Measurements from ENCODE around the gene DPP6.

The DPP6 gene

DNA sequence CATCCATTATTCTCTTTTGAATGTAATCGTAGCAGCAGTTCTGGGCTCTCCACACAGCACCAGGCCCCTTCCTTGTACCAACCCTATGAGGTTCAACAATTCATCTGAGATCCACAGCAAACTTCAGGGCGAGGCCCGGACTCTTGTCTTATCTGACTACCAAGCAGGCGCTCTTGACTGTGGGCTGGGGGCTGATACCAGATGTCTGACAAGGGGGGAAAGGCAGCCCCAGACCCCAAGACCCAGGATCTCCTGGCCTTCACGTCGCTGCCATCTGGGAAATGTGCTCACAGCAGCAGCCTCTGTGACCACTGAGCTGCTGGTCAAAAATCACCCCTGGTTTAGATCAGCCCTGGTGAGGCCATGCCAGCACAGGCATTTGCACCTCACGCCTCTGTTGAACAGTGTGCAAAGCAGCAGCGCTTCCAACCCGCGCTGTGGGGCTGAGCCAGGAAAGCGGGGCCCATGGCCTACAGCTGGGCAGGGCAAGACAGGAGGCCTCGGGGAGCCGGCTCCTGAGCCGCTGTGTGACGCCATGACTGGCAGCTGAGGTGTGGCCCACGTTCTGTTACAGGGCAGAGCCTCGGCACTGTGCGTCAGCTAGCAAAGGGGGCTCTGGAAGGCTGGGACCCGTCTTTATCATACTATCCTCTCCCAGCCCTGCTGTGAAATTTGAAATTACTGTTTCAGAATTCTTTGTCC is 806.8 kb downstream of the DPP6 start:
- H3K4me1 ChIP-seq (ENCODE audit: insufficient read depth, poor library complexity, severe bottlenecking), result no peaks in the 10 kb centered on the region
- DNase-seq (ENCODE audit: low spot score) (no peak), ATAC-seq (ENCODE audit: low read depth) (no peak)
- H3K36me3 ChIP-seq (ENCODE audit: low read depth), result no peaks in the 10 kb centered on the region
- H3K4me3 ChIP-seq (ENCODE audit: severe bottlenecking), result no peak overlapping the region
- H3K9me3 ChIP-seq (ENCODE audit: severe bottlenecking), result no peaks in the 10 kb centered on the region
- H3K27me3 ChIP-seq (ENCODE audit: insufficient read depth, poor library complexity, severe bottlenecking), result no peaks in the 10 kb centered on the region
- TF ChIP-seq, protein P1, sequence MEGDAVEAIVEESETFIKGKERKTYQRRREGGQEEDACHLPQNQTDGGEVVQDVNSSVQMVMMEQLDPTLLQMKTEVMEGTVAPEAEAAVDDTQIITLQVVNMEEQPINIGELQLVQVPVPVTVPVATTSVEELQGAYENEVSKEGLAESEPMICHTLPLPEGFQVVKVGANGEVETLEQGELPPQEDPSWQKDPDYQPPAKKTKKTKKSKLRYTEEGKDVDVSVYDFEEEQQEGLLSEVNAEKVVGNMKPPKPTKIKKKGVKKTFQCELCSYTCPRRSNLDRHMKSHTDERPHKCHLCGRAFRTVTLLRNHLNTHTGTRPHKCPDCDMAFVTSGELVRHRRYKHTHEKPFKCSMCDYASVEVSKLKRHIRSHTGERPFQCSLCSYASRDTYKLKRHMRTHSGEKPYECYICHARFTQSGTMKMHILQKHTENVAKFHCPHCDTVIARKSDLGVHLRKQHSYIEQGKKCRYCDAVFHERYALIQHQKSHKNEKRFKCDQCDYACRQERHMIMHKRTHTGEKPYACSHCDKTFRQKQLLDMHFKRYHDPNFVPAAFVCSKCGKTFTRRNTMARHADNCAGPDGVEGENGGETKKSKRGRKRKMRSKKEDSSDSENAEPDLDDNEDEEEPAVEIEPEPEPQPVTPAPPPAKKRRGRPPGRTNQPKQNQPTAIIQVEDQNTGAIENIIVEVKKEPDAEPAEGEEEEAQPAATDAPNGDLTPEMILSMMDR (IDR thresholded peaks at IDR 0.05; ENCODE audit: poor library complexity, severe bottlenecking), result no peak
- H3K27ac ChIP-seq (ENCODE audit: poor library complexity, severe bottlenecking), result no peak overlapping the region

DNA sequence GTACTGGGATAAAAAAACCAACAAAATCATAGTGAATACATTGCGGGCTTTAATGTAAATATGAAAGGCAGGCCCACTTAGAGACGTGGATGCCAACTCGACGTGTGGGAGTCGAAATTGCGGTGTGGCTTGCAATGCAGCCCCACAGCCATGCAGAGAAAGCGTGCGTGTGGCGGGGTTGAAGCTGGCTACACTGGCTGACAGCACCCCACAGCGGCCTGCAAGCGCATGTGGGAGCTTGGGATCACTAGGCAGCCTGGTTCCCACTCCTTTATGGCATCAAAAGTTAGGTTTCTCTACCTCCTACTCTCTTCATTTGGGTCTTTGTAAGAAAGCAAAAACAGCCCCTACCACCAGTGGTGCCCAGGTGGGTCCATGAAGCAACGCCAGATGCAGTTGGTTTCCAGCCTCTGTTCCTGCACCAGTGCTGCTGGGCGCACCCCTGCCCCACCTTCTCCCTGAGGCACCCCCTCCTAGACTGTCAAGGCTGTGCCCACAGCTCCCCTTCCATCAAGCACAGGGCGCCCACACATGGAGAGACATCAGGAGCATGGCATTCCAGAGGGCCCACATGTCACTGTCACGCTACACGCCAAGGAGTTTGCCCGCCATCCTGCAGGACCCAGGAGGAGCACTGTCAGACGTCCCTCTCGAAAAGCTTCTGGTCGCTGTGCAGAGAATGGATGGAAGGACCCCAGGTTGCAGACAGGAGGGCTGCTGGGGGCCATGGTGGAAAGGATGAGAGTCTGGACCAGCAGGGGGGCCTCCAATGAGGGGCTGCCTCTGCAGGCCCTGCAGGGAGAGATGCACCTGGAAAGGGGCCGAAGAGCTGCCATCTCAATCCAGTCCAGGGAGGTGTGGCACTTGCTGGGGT is 807.8 kb downstream of the DPP6 start:
- TF ChIP-seq, protein P1 (IDR thresholded peaks at IDR 0.05; ENCODE audit: poor library complexity, severe bottlenecking), result no peak
- ATAC-seq (ENCODE audit: low read depth), result no peak
- no peaks in the 10 kb centered on the region for H3K4me1 ChIP-seq (ENCODE audit: insufficient read depth, poor library complexity, severe bottlenecking)
- H3K27me3 ChIP-seq (ENCODE audit: insufficient read depth, poor library complexity, severe bottlenecking), result no peaks in the 10 kb centered on the region
- no peaks in the 10 kb centered on the region for H3K9me3 ChIP-seq (ENCODE audit: severe bottlenecking)
- DNase-seq (ENCODE audit: low spot score), result no peak
- H3K27ac ChIP-seq (ENCODE audit: poor library complexity, severe bottlenecking), result no peak overlapping the region
- H3K4me3 ChIP-seq (ENCODE audit: severe bottlenecking), result no peak overlapping the region
- H3K36me3 ChIP-seq (ENCODE audit: low read depth), result no peaks in the 10 kb centered on the region

DNA sequence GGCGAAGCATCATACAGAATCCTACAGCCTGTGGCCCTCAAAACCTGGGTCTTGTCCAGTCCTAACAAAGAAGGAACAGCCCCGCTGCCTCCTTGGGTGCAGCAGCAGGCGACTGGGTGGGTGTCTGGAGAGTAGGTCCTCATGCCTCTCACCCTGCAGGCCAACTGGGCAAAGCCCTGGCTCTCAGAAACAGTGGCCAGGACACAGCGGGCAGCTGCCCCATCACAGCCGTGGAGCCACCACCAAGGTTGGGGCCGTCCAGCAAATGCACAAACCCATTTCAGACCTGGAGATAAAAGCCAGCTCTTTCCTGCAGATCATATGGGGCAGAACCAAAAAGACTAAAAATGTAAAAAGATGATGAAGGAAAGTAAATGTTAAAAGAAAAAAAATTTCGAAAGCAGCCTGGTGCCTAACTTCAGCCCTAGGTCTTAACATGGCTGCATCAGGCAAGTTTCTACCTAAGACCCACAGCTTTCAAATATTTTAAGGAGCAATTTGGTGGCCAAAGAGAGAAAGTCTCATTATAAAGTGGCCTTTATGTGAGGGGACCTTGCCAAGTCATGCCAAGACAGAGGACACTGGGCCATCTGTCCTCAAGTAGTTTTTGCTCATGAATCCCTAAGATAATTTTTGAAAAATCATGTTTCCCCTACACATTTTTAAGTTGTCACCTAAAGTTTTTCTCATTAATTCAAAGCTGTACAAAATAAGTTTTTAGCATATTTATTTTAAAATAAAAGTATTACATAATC is 808.6 kb downstream of the DPP6 start:
- TF ChIP-seq, protein P1 (IDR thresholded peaks at IDR 0.05; ENCODE audit: poor library complexity, severe bottlenecking), result no peak
- no peak for DNase-seq (ENCODE audit: low spot score)
- Histone ChIP-seq H3K27ac (ENCODE audit: poor library complexity, severe bottlenecking) (no peak overlapping the region), H3K4me1 (ENCODE audit: insufficient read depth, poor library complexity, severe bottlenecking) (no peaks in the 10 kb centered on the region), H3K4me3 (ENCODE audit: severe bottlenecking) (no peak overlapping the region), H3K27me3 (ENCODE audit: insufficient read depth, poor library complexity, severe bottlenecking) (no peaks in the 10 kb centered on the region), H3K36me3 (ENCODE audit: low read depth) (no peaks in the 10 kb centered on the region), H3K9me3 (ENCODE audit: severe bottlenecking) (no peaks in the 10 kb centered on the region)
- ATAC-seq (ENCODE audit: low read depth), result no peak

DNA sequence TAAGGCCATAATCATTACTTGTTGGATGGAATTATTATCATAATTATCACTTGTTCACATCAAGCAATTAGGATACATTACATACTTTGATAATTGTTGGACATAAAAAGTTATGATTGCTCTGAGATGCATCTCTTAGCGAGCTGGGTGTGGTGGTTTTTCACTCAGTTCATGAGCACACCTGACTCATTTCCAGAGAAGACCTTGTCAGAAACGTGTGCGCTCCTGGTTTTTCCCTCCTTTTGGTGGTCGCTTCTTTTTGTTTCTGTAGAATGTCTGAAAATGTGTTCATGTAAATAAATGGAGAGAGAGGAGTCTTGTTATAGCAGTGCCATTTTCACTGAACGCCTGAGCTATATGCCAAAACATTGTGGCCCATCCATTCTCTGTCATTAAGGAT is 809.4 kb downstream of the DPP6 start:
- no peaks in the 10 kb centered on the region for H3K27me3 ChIP-seq (ENCODE audit: insufficient read depth, poor library complexity, severe bottlenecking)
- no peaks in the 10 kb centered on the region for H3K36me3 ChIP-seq (ENCODE audit: low read depth)
- no peaks in the 10 kb centered on the region for H3K9me3 ChIP-seq (ENCODE audit: severe bottlenecking)
- DNase-seq (ENCODE audit: low spot score) (no peak), ATAC-seq (ENCODE audit: low read depth) (no peak)
- no peak overlapping the region for H3K4me3 ChIP-seq (ENCODE audit: severe bottlenecking)
- H3K4me1 ChIP-seq (ENCODE audit: insufficient read depth, poor library complexity, severe bottlenecking), result no peaks in the 10 kb centered on the region
- H3K27ac ChIP-seq (ENCODE audit: poor library complexity, severe bottlenecking), result no peak overlapping the region
- TF ChIP-seq, protein P1 (IDR thresholded peaks at IDR 0.05; ENCODE audit: poor library complexity, severe bottlenecking), result no peak

Measured in RWPE2 (cell line).